Measurements from ENCODE around the gene NUP210.
"Not testable (repeated sequence)": the region's sequence is repeated elsewhere in the genome, so short reads cannot be mapped to it uniquely, and the experiment has no call there.

NUP210 gene

DNA sequence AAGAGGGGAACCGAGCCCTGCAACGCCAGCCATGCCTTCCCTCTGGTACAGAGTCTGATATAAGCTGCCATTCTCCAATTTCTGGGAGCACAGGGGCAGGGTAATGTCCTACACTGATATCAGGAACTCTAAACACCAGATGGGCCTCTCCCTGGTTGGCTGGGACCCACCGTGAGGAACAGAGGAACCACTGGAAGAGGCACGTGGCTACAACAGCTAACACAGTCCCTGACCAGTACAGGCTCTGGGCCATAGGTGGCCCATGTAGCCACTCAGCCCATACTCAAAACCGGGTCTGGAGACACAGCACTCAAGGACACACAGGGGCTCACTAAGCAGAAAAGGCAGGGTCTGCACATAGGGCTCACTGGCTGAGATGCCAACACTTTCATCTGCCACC, 13.9 kb downstream of the NUP210 start:
- no peak for DNase-seq (ENCODE audit: low read depth in 2 of 2)

- no peak for DNase-seq (ENCODE audit: low read depth in 2 of 2)
Observed at GRCh38 chr3:13405614-13406013, 14.5 kb downstream of the NUP210 start.

- no peak for DNase-seq (ENCODE audit: low read depth in 2 of 2)
Observed at GRCh38 chr3:13404626-13405452, 15.3 kb downstream of the NUP210 start.

DNA sequence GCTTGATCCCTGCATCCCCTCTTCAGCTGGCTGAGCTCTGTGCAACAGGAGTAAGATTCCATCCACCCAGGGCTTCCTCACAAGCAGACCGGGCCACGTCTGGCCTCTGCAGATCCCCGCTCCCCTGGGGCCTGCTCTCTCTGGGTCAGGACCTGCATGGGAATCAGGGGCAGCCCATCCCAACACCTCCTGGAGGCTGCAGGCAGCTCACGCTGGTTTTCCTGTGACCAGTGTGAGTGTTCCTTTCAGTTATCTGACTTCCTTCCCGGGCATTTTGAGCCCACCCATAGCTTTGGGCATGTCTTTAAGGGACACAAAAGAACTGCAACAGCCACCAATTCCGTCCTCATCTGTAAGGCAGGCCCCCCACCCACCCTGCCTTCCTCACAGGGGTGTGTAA, 16.3 kb downstream of the NUP210 start:
- DNase-seq (ENCODE audit: low read depth in 2 of 2), result no peak

DNA sequence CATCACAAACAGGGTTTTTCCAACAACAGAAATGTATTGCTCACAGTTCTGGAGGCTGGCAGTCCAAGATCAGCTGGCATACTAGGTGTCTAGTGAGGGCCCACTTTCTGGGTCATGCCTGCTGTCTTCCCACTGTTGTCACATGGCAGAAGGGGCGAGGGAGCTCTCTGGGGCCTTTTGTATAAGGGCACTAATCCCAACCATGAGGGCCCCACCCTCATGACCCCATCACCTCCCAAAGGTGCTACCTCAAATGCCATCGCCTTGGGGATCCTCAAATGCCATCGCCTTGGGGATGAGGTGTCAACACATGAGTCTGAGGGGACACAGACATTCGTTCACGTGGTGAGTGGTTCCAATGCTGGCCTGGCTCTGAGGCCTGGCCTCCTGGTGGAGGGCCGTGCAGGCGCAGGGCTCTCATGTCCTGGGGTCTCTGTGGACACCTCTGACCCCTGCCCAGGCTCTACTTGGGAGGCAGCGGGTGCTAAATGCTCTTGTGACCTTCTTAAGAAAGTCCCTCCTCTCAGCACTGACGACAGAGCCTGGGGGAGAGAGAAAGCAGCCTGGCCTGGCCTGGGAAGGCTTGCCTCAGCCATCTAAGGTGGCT, 16.8 kb downstream of the NUP210 start:
- no peak for DNase-seq (ENCODE audit: low read depth in 2 of 2)

- DNase-seq (ENCODE audit: low read depth in 2 of 2), result no peak
Observed at GRCh38 chr3:13401149-13401548, 19.0 kb downstream of the NUP210 start.

DNA sequence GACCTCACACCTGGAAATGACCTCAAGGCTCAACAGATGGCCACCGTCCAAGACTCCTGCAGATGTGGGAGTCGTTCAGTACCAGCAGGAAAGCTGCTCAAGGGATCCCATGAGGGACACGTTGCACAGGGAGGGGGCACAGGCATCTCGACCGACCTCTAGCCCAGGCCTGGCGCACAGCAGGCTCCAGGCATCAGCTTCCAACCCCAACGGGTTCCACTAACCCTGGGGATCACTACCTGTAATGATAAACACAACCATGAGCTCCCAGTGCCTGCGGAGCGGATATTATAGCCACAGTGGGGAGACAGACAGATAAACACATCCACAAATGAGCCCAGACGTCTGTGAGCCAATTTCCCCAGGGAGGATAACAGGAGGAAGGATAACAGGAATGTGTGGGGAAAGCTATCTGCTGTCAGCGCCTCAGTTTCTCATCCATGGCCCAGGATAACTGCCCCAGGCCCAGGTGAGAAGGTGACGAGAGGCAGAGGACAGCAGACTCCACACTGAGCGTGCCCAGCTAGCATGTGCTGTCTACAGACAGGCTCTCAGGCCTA, 19.9 kb downstream of the NUP210 start:
- DNase-seq (ENCODE audit: low read depth in 2 of 2), result no peak

DNA sequence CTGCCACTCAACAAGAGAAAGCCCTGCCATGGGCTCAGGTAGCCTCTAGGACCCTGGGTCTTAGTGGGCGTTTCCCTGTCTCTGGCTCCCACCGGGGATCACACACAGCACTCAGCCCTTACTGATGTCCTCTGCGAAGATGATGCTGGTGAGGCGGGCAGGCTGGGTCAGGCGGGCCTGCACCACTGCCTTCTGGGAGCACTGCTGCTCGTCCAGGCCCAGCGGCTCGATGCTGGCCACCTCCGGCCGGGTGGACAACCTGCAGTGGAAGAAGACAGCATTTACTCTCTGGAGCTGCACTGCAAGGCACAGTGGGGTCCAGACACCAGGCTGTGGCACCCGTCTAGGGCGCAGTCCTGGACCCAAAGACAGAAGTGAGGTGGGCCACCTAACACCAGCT, 20.5 kb downstream of the NUP210 start:
- DNase-seq (ENCODE audit: low read depth in 2 of 2), result no peak

DNA sequence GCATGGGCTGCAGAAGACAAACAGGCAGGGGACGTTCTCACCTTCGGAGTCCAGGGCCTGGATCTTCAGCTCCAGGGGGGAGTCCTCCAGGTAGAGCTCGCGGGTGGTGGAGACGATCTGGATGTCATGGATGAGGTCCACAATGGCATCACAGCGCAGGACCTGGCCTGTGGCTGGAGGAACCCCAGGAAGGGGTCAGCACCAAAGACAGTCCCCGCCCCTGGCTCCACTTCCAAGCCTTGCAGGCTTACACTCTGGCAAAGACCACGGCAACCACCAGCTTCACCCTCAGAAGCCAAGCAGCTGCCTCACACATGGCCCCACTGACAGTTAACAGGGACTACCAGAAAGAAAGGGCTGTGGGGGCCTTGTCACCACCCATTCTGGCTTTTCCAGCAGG, 22.8 kb downstream of the NUP210 start:
- no peak for DNase-seq (ENCODE audit: low read depth in 2 of 2)

- DNase-seq (ENCODE audit: low read depth in 2 of 2), result no peak
Observed at GRCh38 chr3:13394363-13394762, 25.8 kb downstream of the NUP210 start.

DNA sequence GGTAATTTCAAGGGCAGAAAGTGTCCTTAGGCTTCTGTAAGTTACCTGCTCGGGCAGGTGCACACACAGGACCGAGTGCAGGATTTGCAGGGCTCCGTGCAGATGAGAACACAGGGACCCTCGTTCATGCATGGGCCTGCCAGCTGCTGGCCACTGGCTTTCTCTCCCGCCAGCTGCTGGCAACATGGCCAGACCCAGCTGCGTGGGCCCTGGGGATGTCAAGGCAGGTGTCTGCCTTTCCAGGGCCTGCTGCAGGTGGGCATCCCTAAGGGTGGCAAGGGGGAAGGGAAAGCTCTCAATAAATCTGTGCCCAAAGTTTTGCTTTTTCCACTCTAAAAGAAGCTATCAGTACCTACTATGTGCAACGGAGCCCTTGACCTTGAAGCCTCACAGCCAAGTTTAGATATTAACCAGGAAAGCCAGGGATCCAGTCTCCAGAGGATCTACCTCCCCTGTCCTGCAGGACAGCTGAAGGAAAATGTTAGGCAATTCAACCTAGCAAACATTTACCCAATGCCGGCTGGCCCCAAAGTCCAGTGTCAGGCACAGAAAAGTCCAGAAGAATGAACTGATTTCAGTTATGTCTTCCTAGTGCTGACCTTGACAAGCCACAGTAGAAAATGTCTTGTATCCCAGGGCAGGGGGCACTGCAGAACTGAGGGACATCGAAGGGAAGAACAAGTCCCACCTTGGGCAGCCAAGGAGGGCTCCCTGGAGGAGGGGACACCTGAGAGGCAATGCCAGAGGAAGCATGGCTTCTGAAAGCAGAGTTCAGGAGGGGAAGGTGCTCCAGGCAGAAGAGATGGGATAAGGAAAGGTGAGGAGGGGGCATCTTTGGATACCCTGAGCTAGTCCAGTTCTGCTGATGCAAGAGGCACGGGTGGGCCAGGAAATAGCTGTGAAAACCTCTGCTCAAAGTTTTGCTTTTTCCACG, 26.4 kb downstream of the NUP210 start:
- DNase-seq (ENCODE audit: low read depth in 2 of 2), result no peak

DNA sequence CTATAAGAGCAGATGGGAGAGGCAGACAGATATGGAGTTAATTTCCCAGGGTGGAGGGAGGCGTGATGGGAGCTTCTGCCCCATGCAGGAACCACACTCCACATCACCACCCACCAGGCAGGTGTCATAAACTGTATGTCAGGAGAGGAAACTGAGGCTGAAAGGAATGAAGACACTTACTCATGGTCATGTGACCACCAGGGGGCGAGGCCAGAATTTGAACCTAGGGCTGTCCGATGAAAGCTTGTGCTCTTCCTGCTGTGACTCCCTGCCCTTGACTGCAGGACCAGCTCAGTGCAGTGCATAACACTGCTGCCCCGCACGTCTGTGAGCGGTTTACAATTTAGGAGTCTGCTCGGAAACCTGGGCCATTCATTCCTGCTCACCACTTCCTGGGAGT, 28.8 kb downstream of the NUP210 start:
- peak in 1 of 2 donors; percentile 17 for DNase-seq (ENCODE audit: low read depth in 2 of 2)

- DNase-seq (ENCODE audit: low read depth in 2 of 2), result no peak
Observed at GRCh38 chr3:13389378-13389777, 30.7 kb downstream of the NUP210 start.

DNA sequence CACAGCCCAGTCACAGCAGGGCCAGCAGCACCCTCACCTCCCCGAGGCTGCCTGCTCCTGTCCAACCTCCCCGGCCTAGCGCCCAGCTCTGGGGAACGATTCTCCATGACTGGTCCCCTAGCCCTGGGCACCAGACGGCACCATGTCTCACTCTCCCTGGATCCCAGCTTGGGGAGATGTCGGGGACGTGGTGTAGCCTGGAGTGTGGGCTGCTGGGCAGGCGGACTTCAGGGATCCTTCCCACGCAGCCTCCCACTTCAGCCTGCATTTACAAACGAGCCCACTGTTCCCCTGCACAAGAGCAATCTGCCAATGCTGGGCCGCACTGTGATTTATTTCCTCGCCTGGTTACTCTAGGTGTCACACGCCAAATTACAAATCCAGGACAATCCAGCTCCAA, 31.3 kb downstream of the NUP210 start:
- DNase-seq (ENCODE audit: low read depth in 2 of 2), result no peak

GRCh38 chr3:13385373-13385965, 34.7 kb downstream of the NUP210 start:
- no peak for DNase-seq (ENCODE audit: low read depth in 2 of 2)

GRCh38 chr3:13380971-13381370, 39.2 kb downstream of the NUP210 start:
- DNase-seq (ENCODE audit: low read depth in 2 of 2), result no peak

DNA sequence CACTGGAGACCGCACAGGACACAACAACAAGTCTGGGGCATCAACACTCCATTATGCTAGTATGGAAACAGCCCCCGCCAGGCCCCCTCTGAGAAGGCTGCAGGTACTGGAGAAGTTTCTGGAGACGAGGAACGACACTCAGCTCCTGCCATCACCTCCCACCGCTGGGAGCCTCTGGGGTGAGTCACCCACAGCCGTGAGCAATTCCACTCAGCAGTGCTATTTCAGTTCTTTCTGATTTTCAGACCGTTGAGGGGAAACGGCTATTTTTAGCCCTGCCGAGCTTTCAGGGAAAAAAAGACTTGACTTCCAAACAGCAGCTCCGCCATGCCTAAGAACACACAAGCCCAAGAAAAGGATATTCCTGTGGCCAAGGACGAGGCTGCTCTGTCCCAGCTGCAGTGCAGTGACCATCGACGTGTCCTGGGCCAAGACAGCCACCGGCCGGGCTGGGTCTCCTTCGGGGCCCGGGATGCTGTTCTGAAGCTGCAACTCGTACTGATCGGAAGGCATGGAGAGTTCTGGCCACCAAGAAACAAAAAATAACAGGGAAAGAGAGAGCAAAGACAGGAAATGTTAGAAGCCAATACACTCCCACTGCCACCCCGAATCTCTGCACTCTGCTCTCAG, 40.8 kb downstream of the NUP210 start:
- DNase-seq (ENCODE audit: low read depth in 2 of 2), result no peak

GRCh38 chr3:13378155-13378554, 42.0 kb downstream of the NUP210 start:
- DNase-seq (ENCODE audit: low read depth in 2 of 2), result no peak

GRCh38 chr3:13377741-13378140, 42.4 kb downstream of the NUP210 start:
- DNase-seq (ENCODE audit: low read depth in 2 of 2), result not testable (repeated sequence)

DNA sequence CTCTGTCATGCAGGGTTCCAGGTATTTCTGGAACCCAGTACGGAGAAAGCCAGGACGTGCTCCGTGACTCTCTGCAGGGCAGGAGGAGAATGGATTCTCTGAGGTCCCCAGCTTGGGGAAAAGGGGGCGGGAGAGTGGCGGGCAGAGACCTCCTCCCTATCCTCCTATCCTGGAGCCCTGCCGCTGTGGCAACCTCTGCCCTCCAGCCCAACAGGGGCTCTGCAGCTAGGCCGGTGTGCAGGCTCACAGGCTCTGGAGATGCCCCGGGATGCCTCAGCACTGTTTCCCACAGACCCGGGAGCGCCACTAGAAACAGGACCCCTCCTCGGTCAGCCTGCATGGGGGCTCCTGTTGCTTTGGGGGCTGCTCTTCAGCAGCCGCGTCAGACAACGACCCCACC, 43.1 kb downstream of the NUP210 start:
- DNase-seq (ENCODE audit: low read depth in 2 of 2), result no peak

- DNase-seq (ENCODE audit: low read depth in 2 of 2), result no peak
Observed at GRCh38 chr3:13376091-13376490, 44.0 kb downstream of the NUP210 start.

Measured in stimulated activated CD4-positive, alpha-beta T cell treated with anti-CD3 and anti-CD28 coated beads, Interleukin-1b, Interleukin-23, amount 100 ng/mL, for 4 hours (primary cell).